Measurements from ENCODE around the gene TBC1D16.

TBC1D16 gene

GRCh38 chr17:79920751-79921410 lies 114.8 kb downstream of the TBC1D16 start:
- no peaks in the 10 kb centered on the region for H3K36me3 ChIP-seq (ENCODE audit: insufficient read depth, low read length)
- peak overlapping the region; percentile 27 for H3K4me2 ChIP-seq (ENCODE audit: low read depth, low read length, poor library complexity, severe bottlenecking)
- no peaks in the 10 kb centered on the region for H3K9me3 ChIP-seq (ENCODE audit: insufficient read depth, low read depth, low read length)
- no peaks in the 10 kb centered on the region for H3K27me3 ChIP-seq (ENCODE audit: insufficient read depth, low read length, poor library complexity, severe bottlenecking)
- H4K20me1 ChIP-seq (ENCODE audit: insufficient read depth, low read length, poor library complexity, severe bottlenecking) = no peaks in the 10 kb centered on the region
- no peak overlapping the region for H3K9ac ChIP-seq (ENCODE audit: low read depth, low read length, poor library complexity, severe bottlenecking)
- no peaks in the 10 kb centered on the region for H3F3A ChIP-seq (ENCODE audit: low read depth)
- H3K79me2 ChIP-seq (ENCODE audit: insufficient read depth, low read length) = no peaks in the 10 kb centered on the region
- no peaks in the 10 kb centered on the region for H3K9me2 ChIP-seq (replicated peaks; ENCODE audit: low read depth, low read length)
- H3K4me3 ChIP-seq (ENCODE audit: low read length, poor library complexity, severe bottlenecking) = no peak overlapping the region
- TF ChIP-seq, protein P1, sequence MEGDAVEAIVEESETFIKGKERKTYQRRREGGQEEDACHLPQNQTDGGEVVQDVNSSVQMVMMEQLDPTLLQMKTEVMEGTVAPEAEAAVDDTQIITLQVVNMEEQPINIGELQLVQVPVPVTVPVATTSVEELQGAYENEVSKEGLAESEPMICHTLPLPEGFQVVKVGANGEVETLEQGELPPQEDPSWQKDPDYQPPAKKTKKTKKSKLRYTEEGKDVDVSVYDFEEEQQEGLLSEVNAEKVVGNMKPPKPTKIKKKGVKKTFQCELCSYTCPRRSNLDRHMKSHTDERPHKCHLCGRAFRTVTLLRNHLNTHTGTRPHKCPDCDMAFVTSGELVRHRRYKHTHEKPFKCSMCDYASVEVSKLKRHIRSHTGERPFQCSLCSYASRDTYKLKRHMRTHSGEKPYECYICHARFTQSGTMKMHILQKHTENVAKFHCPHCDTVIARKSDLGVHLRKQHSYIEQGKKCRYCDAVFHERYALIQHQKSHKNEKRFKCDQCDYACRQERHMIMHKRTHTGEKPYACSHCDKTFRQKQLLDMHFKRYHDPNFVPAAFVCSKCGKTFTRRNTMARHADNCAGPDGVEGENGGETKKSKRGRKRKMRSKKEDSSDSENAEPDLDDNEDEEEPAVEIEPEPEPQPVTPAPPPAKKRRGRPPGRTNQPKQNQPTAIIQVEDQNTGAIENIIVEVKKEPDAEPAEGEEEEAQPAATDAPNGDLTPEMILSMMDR (conservative IDR thresholded peaks at IDR 0.05; ENCODE audit: low read length) = no peak
- H3K4me1 ChIP-seq (ENCODE audit: insufficient read depth, low read length, poor library complexity, severe bottlenecking) = no peaks in the 10 kb centered on the region
- no peak overlapping the region for H2AFZ ChIP-seq (ENCODE audit: low read length)

DNA sequence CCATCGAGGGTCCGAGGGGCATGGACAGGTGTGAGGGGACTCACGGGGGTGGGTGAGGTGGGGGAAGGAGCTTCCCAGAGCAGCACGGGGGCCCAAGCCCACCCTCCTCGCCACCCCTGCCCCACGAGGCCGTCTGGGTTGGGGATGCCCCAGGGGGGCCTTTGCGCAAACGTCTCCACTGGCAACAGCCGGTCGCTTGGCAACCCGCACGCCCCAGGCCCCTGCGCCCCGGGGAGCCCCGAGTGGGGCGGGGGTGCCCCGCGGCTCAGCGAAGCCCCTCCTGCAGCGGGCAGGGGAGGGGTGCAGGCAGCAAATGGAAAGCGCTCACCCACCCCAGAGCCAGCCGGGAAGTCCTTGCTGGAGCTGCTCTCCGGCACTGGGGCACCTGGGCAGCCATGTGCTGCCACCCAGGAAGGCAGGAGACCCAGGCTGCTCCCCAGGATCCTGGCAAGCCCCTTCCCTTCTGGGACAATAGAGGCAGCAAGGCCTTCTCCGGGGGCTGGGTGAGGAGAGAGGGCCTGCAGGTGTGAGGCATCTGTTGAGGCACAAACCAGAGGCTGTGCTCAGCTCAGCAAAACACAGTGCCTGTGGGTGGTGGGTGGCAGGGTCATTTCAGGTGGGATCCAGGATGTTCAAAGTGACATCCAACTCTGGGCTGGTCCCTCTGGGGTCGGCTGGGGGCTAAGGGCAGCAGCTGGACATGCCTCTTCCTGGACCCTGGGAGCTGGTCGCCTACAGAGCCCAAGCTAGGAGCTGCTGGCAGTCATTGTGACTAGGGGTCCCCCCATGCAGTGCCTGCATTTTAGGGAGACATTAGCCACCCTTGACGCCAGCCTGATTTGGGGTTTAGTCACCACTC lies 115.6 kb downstream of the TBC1D16 start:
- no peaks in the 10 kb centered on the region for H4K20me1 ChIP-seq (ENCODE audit: insufficient read depth, low read length, poor library complexity, severe bottlenecking)
- no peaks in the 10 kb centered on the region for H3K9me2 ChIP-seq (replicated peaks; ENCODE audit: low read depth, low read length)
- no peak overlapping the region for H3K9ac ChIP-seq (ENCODE audit: low read depth, low read length, poor library complexity, severe bottlenecking)
- no peak overlapping the region for H3K4me3 ChIP-seq (ENCODE audit: low read length, poor library complexity, severe bottlenecking)
- H3K27me3 ChIP-seq (ENCODE audit: insufficient read depth, low read length, poor library complexity, severe bottlenecking) = no peaks in the 10 kb centered on the region
- no peaks in the 10 kb centered on the region for H3F3A ChIP-seq (ENCODE audit: low read depth)
- no peaks in the 10 kb centered on the region for H3K36me3 ChIP-seq (ENCODE audit: insufficient read depth, low read length)
- no peak for TF ChIP-seq EZH2phosphoT487 (IDR thresholded peaks at IDR 0.05; ENCODE audit: borderline replicate concordance)
- TF ChIP-seq, protein P1 (conservative IDR thresholded peaks at IDR 0.05; ENCODE audit: low read length) = no peak
- no peaks in the 10 kb centered on the region for H3K79me2 ChIP-seq (ENCODE audit: insufficient read depth, low read length)
- no peaks in the 10 kb centered on the region for H3K9me3 ChIP-seq (ENCODE audit: insufficient read depth, low read depth, low read length)
- H2AFZ ChIP-seq (ENCODE audit: low read length) = no peak overlapping the region
- H3K4me1 ChIP-seq (ENCODE audit: insufficient read depth, low read length, poor library complexity, severe bottlenecking) = no peaks in the 10 kb centered on the region
- H3K4me2 ChIP-seq (ENCODE audit: low read depth, low read length, poor library complexity, severe bottlenecking) = no peak overlapping the region

DNA sequence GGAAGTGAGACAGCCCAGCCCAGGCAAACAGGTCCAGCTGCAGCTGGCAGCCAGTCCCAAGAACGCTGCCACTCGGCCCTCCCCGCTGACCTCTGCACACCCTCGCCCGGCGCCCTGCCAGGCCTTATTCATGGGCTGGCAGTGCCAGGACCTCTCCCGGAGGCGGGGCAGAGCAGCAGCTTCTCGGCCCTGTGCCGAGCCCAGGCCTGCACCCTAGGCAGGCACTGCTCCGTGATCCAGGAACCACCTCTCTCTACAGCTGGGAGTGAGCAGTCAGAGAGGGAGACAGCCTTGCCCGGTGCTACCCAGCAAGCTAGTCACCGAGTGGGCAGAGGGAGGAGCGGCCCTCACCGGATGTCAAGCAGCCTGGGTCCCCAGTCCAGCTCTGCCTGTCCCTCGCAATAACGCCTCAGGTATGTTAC lies 116.5 kb downstream of the TBC1D16 start:
- no peaks in the 10 kb centered on the region for H3K36me3 ChIP-seq (ENCODE audit: insufficient read depth, low read length)
- no peak overlapping the region for H3K4me3 ChIP-seq (ENCODE audit: low read length, poor library complexity, severe bottlenecking)
- no peaks in the 10 kb centered on the region for H3K79me2 ChIP-seq (ENCODE audit: insufficient read depth, low read length)
- H3K9me3 ChIP-seq (ENCODE audit: insufficient read depth, low read depth, low read length) = no peaks in the 10 kb centered on the region
- no peaks in the 10 kb centered on the region for H3K9me2 ChIP-seq (replicated peaks; ENCODE audit: low read depth, low read length)
- H3K4me1 ChIP-seq (ENCODE audit: insufficient read depth, low read length, poor library complexity, severe bottlenecking) = no peaks in the 10 kb centered on the region
- no peak overlapping the region for H3K4me2 ChIP-seq (ENCODE audit: low read depth, low read length, poor library complexity, severe bottlenecking)
- no peak overlapping the region for H3K9ac ChIP-seq (ENCODE audit: low read depth, low read length, poor library complexity, severe bottlenecking)
- H4K20me1 ChIP-seq (ENCODE audit: insufficient read depth, low read length, poor library complexity, severe bottlenecking) = no peaks in the 10 kb centered on the region
- H3F3A ChIP-seq (ENCODE audit: low read depth) = no peaks in the 10 kb centered on the region
- no peaks in the 10 kb centered on the region for H3K27me3 ChIP-seq (ENCODE audit: insufficient read depth, low read length, poor library complexity, severe bottlenecking)
- no peak for TF ChIP-seq EZH2phosphoT487 (IDR thresholded peaks at IDR 0.05; ENCODE audit: borderline replicate concordance)
- TF ChIP-seq, protein P1 (conservative IDR thresholded peaks at IDR 0.05; ENCODE audit: low read length) = no peak
- no peak overlapping the region for H2AFZ ChIP-seq (ENCODE audit: low read length)

Measured in Loucy (cell line).